Stomach (tissue), 19 donors: ENCODE measurements around the gene ZNHIT1. TPM values are rescaled to one million over a fixed set of nuclear protein-coding genes. Genes with fewer than 3 reads are reported as not detected.

ENCODE experiments used
- DNase-seq, 2 donors: peaks; one replicate each; pipeline versions ENCODE4 v3.0.0 to v3.0.0-alpha.2; 2013 to 2019
- H3K27ac ChIP-seq, 5 donors: fragments of 200-600 bp in 4 of 5; sonication (generic) in 4 of 5; one replicate each; pipeline ENCODE4 v1.5.1; 2013 to 2019; ENCODE audit warnings: mild to moderate bottlenecking in 1 of 5, moderate library complexity in 1 of 5
- H3K27me3 ChIP-seq, 3 donors: fragments of 200-600 bp; sonication (generic); one replicate each; pipeline ENCODE4 v1.5.1; 2017 to 2019; ENCODE audit warnings: mixed run types in 1 of 3
- H3K36me3 ChIP-seq, 4 donors: fragments of 200-600 bp; sonication (generic); 1 replicate in 3 of 4; 2 replicates in 1 of 4; pipeline ENCODE4 v1.5.1; 2016 to 2019
- H3K4me1 ChIP-seq, 4 donors: fragments of 200-600 bp; sonication (generic); one replicate each; pipeline ENCODE4 v1.5.1; 2016 to 2019
- H3K4me3 ChIP-seq, 4 donors: fragments of 200-600 bp; sonication (generic) in 3 of 4; one replicate each; pipeline ENCODE4 v1.5.1; 2016 to 2019; ENCODE audit warnings: mild to moderate bottlenecking in 1 of 4
- H3K9me3 ChIP-seq, 4 donors: fragments of 200-600 bp; sonication (generic); one replicate each; pipeline ENCODE4 v1.5.1; 2016 to 2019
- EP300 ChIP-seq: sonication (generic); formaldehyde crosslinking; IDR thresholded peaks from one replicate; pipeline ENCODE4 v1.6.1; 2017; ENCODE audit warnings: antibody characterized with exemption
- POLR2A ChIP-seq, 4 donors: fragments of 450-650 bp; IDR thresholded peaks; one replicate each; pipeline ENCODE4 v1.6.1; 2016; ENCODE audit warnings: antibody characterized with exemption in 4 of 4, control low read depth in 2 of 4, mild to moderate bottlenecking in 1 of 4, moderate library complexity in 1 of 4
- POLR2AphosphoS5 ChIP-seq, 3 donors: sonication (generic); formaldehyde crosslinking; IDR thresholded peaks; one replicate each; pipeline ENCODE4 v1.6.1; 2016; ENCODE audit warnings: antibody characterized with exemption in 3 of 3
- WGBS, 5 donors: extraction: QIAGEN DNeasy Blood & Tissue Kit in 3 of 5; methylation state at CpG; one replicate each; pipeline versions ENCODE4 v1.1.5 to v1.1.7; 2013 to 2018; 5-methylcytosine and 5-hydroxymethylcytosine counted together
- intact Hi-C: fragments of 100-400 bp; cut with DNase I; formaldehyde crosslinking; loops from one replicate; pipeline ENCODE4 v1.15.1; 2023; ENCODE audit warnings: low total_unique reads
- long read RNA-seq, 10 donors: transcript quantifications; one replicate each; lab custom pipeline, GENCODE V29; 2026
- polyA plus RNA-seq, 3 donors: library from polyadenylated mRNA; stranded (reverse); fragments of 200-250 nt; gene quantifications; one replicate each; pipeline ENCODE4 v1.2.3, GENCODE V29; 2013
- total RNA-seq, 5 donors: library from RNA; depleted of rRNA; stranded (reverse); fragments of >200 nt; gene quantifications; one replicate each; pipeline versions ENCODE4 v1.1.0 to v1.2.3, GENCODE V29; 2014 to 2016
- TF ChIP-seq, protein P1 (sequence below), 7 experiments: fragments of 450-650 bp in 4 of 7; fragments of 200-600 bp in 3 of 7; sonication (generic) in 3 of 7; IDR thresholded peaks; one replicate each; pipeline ENCODE4 v1.5.1; 2016 to 2019; ENCODE audit warnings: antibody characterized with exemption in 7 of 7, control low read depth in 2 of 7, mild to moderate bottlenecking in 1 of 7
- donor health status: healthy with polysubstance abuse.
- donor health status: Bipolar disorder and iron deficiency.
- donor health status: healthy.

ZNHIT1 gene
- total RNA-seq (100 to 1,000 TPM in 2 of 5 donors, 10 to 100 TPM in 3; 22.8 to 170 (median 61.3) TPM), polyA plus RNA-seq (100 to 1,000 TPM; 117 to 169 (median 165) TPM)
- long read RNA-seq, donor 1, transcript ZNHIT1-201 (5 exons, 1,225 nt): major isoform, 17 of 21 reads
- long read RNA-seq, donor 1, partial matches to known transcripts: 0 of 21 reads
- long read RNA-seq, donor 1, other reads (novel, unspliced or antisense): 0 of 21 reads
- long read RNA-seq, donor 2, transcript ZNHIT1-201 (5 exons, 1,225 nt): major isoform, 19 of 26 reads
- long read RNA-seq, donor 2, transcript ZNHIT1-203 (4 exons, 2,898 nt): minor isoform, 7 of 26 reads
- long read RNA-seq, donor 2, partial matches to known transcripts: 0 of 26 reads
- long read RNA-seq, donor 2, other reads (novel, unspliced or antisense): 0 of 26 reads
- long read RNA-seq, donor 3, transcript ZNHIT1-201 (5 exons, 1,225 nt): major isoform, 17 of 19 reads
- long read RNA-seq, donor 3, partial matches to known transcripts: 0 of 19 reads
- long read RNA-seq, donor 3, other reads (novel, unspliced or antisense): 0 of 19 reads
- long read RNA-seq, donor 4, partial matches to known transcripts: 0 of 3 reads
- long read RNA-seq, donor 4, other reads (novel, unspliced or antisense): 0 of 3 reads
- long read RNA-seq, donor 5, transcript ZNHIT1-203 (4 exons, 2,898 nt): minor isoform, 7 of 39 reads
- long read RNA-seq, donor 5, transcript ZNHIT1-201 (5 exons, 1,225 nt): major isoform, 32 of 39 reads
- long read RNA-seq, donor 5, partial matches to known transcripts: 0 of 39 reads
- long read RNA-seq, donor 5, other reads (novel, unspliced or antisense): 0 of 39 reads
- long read RNA-seq, donor 6, transcript ZNHIT1-201 (5 exons, 1,225 nt): major isoform, 70 of 103 reads
- long read RNA-seq, donor 6, transcript ZNHIT1-203 (4 exons, 2,898 nt): minor isoform, 15 of 103 reads
- long read RNA-seq, donor 6, partial matches to known transcripts: 18 of 103 reads
- long read RNA-seq, donor 6, other reads (novel, unspliced or antisense): 0 of 103 reads
- long read RNA-seq, donor 7, transcript ZNHIT1-203 (4 exons, 2,898 nt): minor isoform, 7 of 60 reads
- long read RNA-seq, donor 7, transcript ZNHIT1-201 (5 exons, 1,225 nt): major isoform, 45 of 60 reads
- long read RNA-seq, donor 7, partial matches to known transcripts: 8 of 60 reads
- long read RNA-seq, donor 7, other reads (novel, unspliced or antisense): 0 of 60 reads
- long read RNA-seq, donor 8, transcript ZNHIT1-201 (5 exons, 1,225 nt): major isoform, 33 of 39 reads
- long read RNA-seq, donor 8, transcript ZNHIT1-203 (4 exons, 2,898 nt): minor isoform, 6 of 39 reads
- long read RNA-seq, donor 8, partial matches to known transcripts: 0 of 39 reads
- long read RNA-seq, donor 8, other reads (novel, unspliced or antisense): 0 of 39 reads
- long read RNA-seq, donor 9, transcript ZNHIT1-201 (5 exons, 1,225 nt): major isoform, 27 of 33 reads
- long read RNA-seq, donor 9, transcript ZNHIT1-203 (4 exons, 2,898 nt): minor isoform, 6 of 33 reads
- long read RNA-seq, donor 9, partial matches to known transcripts: 0 of 33 reads
- long read RNA-seq, donor 9, other reads (novel, unspliced or antisense): 0 of 33 reads
- long read RNA-seq, donor 10, transcript ZNHIT1-201 (5 exons, 1,225 nt): major isoform, 10 of 10 reads
- long read RNA-seq, donor 10, partial matches to known transcripts: 0 of 10 reads
- long read RNA-seq, donor 10, other reads (novel, unspliced or antisense): 0 of 10 reads

DNA sequence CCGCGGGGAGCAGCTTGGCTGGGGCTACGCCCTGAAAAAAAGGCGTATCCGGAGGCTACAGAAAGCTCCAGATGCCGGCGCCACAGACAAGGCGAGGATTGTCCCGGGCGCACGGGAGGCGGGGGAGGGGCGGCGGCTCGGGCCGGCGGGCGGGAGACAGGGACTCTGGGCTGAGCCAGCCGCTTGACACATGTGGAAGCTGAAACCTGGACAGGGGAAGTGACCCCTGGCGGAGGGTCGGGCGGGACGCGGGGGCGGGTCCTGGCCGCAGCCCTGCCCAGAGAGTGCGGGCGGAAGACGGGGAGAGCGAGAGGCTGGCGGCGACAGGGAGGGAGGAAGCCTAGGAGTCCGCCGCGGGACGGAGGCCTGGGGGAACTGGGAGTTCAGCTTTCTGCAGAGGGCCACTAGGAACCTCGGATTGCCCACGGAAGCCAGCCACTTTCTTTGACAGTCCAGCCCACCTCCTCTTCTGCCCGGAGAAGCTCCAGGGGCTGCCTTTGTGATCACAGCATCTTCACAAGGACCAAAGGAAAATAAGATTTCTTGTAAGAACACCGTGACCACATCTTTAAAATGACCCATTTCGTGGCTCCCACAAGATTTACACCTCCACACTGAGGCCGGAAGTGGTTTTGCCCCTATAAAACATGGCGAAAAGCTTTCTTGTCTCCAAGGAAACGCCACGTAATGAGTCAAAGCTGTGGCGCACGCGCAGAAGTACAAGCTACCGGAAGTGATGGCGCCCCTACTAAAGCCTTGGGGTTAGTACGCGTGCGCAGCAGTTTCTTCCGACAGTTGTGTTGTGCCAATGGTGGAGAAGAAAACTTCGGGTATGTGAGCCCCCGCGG is at the start of gene ZNHIT1, which contains the start of gene PLOD3:
ZNHIT1 (plus strand) TSS at position 778 of the 848 bp plus-strand sequence; CDS start at position 809, 31 bp downstream.
PLOD3 (minus strand) TSS at position 194 of the 848 bp plus-strand sequence. CDS start 307 bp downstream, outside the sequence.
- H3K27me3 ChIP-seq: no peaks in the 10 kb centered on the region
- peaks cover 29 to 56% (median 45%) of the 10 kb centered on the region in 4 donors for H3K4me1 ChIP-seq
- H3K36me3 ChIP-seq: peaks cover 20 to 47% (median 42%) of the 10 kb centered on the region in 4 donors
- no peaks in the 10 kb centered on the region for H3K9me3 ChIP-seq
- TF ChIP-seq POLR2AphosphoS5 (IDR thresholded peaks at IDR 0.05): peak; percentile 52 to 87 (median 58)
- TF ChIP-seq, protein P1, sequence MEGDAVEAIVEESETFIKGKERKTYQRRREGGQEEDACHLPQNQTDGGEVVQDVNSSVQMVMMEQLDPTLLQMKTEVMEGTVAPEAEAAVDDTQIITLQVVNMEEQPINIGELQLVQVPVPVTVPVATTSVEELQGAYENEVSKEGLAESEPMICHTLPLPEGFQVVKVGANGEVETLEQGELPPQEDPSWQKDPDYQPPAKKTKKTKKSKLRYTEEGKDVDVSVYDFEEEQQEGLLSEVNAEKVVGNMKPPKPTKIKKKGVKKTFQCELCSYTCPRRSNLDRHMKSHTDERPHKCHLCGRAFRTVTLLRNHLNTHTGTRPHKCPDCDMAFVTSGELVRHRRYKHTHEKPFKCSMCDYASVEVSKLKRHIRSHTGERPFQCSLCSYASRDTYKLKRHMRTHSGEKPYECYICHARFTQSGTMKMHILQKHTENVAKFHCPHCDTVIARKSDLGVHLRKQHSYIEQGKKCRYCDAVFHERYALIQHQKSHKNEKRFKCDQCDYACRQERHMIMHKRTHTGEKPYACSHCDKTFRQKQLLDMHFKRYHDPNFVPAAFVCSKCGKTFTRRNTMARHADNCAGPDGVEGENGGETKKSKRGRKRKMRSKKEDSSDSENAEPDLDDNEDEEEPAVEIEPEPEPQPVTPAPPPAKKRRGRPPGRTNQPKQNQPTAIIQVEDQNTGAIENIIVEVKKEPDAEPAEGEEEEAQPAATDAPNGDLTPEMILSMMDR (IDR thresholded peaks at IDR 0.05): peak in 3 of 7 experiments; percentile 15 to 25 (median 15)
- no peak for TF ChIP-seq POLR2A (IDR thresholded peaks at IDR 0.05)
- WGBS, 5 donors: 0 to 1% (median 1%) methylated on average over 47 to 57 of the region's 57 CpGs
- H3K27ac ChIP-seq: peak within 1 kb of the TSS; percentile 92 to 96 (median 94)
- peak within 1 kb of the TSS; percentile 78 to 98 (median 82) for H3K4me3 ChIP-seq
- peak; percentile 99 for DNase-seq
- intact Hi-C loops: no loop called here

DNA sequence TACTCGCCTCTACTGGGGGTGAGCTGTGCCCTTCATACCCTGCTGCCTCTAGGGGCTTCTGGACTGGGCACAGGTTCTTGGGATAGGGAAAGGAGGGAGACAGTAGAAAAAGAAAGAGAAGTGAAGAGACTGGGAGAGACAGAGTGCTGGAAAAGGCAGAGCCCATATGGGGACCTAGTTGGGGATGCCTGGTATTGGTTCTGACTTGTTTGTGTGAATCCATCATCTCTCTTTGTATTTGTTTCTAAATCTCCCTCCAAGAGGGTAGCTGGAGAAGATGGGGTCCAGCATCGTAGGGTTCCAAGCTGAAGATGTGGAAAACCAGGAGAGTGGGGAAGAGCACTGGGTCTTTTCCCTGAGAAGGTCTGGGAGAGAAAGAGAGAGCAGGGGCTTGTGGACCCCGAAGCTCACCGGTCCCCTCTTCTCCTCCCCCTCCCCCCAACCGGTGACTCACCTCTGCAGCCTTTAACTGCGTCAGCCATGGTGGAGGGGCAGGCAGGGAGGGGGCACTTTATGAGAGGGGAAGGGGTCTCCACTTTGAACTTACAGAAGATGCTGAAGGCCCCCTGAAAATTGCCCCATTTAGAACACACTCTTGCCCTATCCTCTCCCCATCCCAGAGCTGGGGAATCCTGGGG is 49.4 kb upstream of the ZNHIT1 start:
- Histone ChIP-seq H3K4me1 (peaks cover 40 to 75% (median 64%) of the 10 kb centered on the region in 4 donors), H3K27ac (no peak overlapping the region), H3K9me3 (no peaks in the 10 kb centered on the region), H3K36me3 (no peaks in the 10 kb centered on the region), H3K27me3 (peaks cover 53 to 100% (median 100%) of the 10 kb centered on the region in 3 donors), H3K4me3 (no peak overlapping the region)
- 3 to 7% (median 4%) methylated on average over 5 to 6 of the region's 6 CpGs for WGBS, 5 donors
- intact Hi-C loops: no loop called here
- no peak for DNase-seq
- TF ChIP-seq POLR2AphosphoS5 (IDR thresholded peaks at IDR 0.05): no peak
- TF ChIP-seq, protein P1 (IDR thresholded peaks at IDR 0.05): no peak
- no peak for TF ChIP-seq POLR2A (IDR thresholded peaks at IDR 0.05)
- TF ChIP-seq EP300: no peak
